Activated CD8-positive, alpha-beta memory T cell treated with anti-CD3 and anti-CD28 coated beads for 48 hours (primary cell): Measurements from ENCODE around the gene DOCK3.
"Not testable (repeated sequence)": the region's sequence is repeated elsewhere in the genome, so short reads cannot be mapped to it uniquely, and the experiment has no call there.

Experiments
- DNase-seq, 3 experiments: peaks; one replicate each; pipeline ENCODE4 v3.0.0-alpha.2; 2020; ENCODE audit warnings: low read depth in 2 of 3, low spot score in 2 of 3

Gene DOCK3

DNA sequence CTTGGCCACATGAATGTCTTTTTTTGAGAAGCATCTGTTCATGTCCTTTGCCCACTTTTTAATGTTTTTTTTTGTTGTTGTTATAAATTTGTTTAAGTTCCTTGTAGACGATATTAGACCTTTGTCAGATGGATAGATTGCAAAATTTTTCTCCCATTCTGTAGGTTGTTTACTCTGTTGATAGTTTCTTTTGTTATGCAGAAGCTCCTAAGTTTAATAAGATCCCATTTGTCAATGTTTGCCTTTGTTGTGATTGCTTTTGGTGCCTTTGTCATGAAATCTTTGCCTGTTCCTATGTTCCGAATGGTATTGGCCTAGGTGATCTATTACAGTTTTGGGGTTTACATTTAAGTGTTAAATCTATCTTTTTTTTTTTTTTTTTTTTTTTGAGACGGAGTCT is 116.2 kb downstream of the DOCK3 start:
- not testable (repeated sequence) for DNase-seq

- no peak for DNase-seq
Observed at GRCh38 chr3:50792568-50792967, 117.8 kb downstream of the DOCK3 start.

GRCh38 chr3:50803805-50804204 is 129.1 kb downstream of the DOCK3 start:
- DNase-seq: not testable (repeated sequence)

GRCh38 chr3:50804376-50804775 is 129.6 kb downstream of the DOCK3 start:
- not testable (repeated sequence) for DNase-seq

DNA sequence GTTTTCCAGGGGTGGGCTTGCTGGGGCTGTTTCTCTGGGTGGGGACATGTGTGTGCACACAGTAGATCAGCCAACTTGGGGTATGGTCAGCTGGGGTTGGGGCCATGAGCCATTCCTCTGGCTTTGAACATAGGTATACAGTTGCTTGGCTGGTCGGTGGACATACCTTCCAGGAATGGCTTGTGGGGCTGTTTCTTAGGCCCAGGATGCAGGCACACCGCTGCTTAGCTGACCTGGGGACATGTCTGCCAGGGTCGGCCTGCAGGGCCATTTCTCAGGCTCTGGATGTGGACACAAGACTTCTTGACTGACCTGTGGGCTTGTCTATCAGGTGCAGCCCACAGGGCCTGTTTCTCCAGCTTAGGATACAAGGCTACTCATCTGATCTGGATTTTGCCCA is 130.6 kb downstream of the DOCK3 start:
- DNase-seq: no peak

DNA sequence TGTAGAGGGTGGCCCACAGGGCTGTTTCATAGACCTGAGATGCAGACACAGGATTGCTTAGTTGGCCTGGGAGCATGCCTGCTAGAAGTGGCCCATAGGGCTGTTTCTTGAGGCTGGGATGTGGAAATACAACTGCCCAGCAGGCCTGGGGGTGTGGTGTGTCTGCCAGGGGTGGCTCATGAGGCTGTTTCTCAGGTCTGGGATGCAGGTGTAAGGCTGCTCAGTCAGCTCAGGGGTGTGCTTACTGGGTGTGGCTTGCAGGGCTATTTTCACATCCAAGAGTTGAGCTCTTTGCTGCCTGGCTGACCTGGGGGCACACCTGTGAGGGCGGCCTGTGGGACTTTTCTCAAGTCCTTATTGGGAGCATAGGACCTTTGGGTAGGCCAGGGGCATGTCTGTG is 131.3 kb downstream of the DOCK3 start:
- no peak for DNase-seq

DNA sequence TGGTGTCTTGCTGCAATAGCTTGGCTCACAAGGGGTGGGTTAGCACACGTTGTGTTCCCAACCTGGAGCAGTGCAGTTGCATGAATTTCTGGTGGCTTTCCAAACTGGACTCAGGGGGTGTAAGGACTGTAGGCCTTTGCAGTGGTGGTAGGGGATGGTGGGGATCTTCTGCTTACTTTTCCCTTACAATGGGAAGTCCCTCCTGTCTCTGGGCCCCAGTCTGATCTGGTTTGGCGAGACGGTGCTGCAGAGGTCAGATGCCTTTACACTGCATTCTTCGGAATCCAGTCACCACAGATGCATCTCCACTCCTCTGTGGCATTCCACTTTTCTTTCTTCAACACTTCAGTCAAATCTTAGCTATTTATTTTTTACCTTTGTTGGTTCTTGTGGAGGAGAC is 132.1 kb downstream of the DOCK3 start:
- no peak for DNase-seq

DNA sequence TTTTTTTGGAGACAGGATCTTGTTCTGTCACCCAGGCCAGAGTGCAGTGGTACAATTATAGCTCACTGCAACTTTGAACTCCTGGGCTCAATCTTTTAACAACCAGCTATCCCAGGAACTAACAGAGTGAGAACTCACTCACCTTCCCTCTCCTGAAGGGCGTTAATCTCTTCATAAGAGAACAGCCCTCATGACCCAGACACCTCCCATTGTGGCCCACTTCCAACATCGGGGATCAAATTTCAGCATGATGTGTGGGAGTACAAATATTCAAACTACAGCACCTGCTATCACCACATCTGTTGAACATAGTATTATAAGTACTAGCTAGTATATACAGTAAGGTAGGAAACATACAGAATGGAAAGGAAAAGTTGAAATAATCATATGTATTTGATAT is 132.5 kb downstream of the DOCK3 start:
- no peak for DNase-seq

DNA sequence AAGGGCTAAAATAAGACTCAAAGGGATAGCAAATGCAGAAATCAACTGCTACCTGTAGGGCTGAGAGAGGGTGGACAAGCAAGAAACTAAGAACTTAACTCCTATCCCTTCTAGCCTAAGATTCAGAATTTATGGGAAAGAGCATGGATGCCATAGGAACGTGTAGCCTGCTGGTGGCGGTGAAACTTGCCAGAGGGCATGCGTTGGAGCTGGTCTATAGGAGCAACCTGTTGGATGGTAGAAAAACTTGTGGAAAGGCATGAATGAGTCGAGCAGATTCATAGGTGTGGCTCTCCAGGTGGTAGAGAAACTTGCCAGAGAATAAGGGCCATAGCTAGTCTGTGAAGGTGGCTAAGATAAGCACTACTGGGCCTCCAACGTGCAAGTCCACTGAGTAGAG is 137.2 kb downstream of the DOCK3 start:
- no peak for DNase-seq

DNA sequence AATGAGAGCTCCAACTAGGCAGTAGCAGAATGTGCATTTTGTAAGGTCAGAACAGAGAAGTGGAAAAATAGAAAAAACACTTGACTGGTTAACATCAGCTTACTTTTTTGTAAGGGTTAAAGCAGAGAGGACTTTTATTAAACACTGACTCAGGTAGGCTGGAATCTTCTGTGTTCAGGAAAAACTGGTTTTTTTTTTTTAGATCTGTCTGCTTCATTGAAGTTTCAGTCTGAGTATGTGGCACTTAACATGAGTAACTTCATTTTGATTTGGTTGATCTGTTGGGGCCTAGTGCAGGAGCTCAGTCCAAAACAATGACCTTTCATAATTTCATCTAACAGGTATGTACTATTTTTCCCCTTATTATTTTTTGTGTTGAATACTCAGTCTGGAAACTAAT is 141.1 kb downstream of the DOCK3 start:
- DNase-seq: no peak

- DNase-seq: no peak
Observed at GRCh38 chr3:50816894-50817293, 142.2 kb downstream of the DOCK3 start.

DNA sequence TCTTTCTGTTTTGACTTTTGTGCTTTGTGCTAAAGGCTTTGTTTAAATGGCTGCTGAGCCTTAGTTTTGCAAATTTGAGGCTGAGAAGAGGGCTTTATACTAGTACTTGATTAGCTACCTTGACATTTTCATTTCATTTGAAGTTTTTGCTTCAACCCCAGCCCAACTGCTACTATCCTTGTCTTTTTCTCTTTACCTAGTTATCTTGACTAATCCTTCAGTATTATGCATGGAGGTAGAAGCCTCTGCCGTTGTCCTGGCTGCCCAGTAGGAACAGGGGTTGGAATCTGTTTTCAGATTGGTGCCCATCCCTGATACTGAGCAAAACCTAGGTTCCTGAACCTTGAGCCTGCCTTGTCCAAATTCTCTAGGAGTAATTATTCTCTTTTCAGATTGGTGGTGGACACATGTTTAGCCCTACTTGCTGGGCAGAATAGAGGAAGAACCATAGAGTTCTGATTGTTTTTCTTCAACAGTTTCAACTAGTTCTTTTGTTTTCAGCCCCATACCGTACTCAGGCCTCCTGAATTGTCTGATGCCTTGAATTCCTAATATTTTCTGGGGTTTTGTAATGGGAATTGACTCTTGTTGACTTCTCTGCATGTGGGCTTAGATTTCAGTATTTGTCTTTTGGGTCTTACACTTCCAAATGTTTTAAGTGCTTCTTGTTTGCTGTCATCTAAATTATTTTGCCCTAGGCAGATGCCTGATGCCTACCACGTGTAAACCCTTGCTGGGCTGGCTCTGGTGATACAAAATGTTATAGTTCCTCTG is 143.2 kb downstream of the DOCK3 start:
- DNase-seq: no peak

DNA sequence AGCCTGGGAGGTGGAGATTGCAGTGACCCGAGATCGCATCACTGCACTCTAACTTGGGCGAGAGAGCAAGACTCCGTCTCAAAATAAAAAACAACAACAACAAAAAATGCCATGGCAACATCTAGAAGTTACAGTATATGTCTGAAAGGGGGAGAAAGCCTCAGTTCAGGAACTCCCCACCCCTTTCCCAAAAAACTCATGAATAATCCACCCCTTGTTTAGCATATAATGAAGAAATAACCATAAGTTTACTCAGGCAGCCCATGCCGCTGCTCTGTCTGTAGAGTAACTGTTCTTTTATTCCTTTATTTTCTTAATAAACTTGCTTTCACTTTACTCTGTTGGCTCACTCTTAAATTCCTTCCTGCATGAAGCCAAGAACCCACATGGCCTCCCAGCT is 145.2 kb downstream of the DOCK3 start:
- no peak for DNase-seq

DNA sequence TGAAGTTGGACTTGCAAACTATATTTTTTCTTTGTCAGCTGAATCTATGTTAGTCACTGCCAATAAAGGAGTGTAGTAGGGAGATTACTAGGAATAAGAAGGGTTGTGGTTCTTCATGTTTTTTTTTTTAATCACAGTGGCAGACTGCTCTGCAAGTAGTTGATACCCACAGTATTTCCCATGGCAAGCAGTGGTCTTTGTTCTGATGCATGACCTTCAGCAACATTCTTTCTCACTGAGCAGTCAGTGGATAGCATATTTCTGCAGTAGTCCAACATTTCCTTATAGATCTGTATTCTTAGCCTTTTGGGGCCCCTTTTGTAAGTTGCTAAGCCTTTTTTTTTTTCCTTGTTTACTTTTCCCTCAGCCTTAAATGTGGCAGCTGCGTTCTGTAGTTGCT is 151.1 kb downstream of the DOCK3 start:
- no peak for DNase-seq

GRCh38 chr3:50830451-50830850 is 155.7 kb downstream of the DOCK3 start:
- no peak for DNase-seq

DNA sequence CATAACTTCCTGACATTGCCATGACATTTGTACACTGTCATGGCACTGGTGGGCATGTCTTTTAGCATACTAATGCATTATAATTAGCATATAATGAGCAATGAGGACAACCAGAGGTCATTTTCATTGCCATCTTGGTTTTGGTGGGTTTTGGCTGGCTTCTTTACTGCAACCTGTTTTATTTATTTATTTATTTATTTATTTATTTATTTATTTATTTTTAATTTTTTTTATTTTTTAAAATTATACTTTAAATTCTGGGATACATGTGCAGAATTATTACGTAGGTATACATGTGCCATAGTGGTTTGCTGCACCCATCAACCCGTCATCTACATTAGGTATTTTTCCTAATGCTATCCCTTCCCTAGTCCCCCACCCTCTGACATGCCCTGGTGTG is 156.3 kb downstream of the DOCK3 start:
- DNase-seq: not testable (repeated sequence)

GRCh38 chr3:50840983-50841489 is 166.3 kb downstream of the DOCK3 start:
- no peak for DNase-seq

DNA sequence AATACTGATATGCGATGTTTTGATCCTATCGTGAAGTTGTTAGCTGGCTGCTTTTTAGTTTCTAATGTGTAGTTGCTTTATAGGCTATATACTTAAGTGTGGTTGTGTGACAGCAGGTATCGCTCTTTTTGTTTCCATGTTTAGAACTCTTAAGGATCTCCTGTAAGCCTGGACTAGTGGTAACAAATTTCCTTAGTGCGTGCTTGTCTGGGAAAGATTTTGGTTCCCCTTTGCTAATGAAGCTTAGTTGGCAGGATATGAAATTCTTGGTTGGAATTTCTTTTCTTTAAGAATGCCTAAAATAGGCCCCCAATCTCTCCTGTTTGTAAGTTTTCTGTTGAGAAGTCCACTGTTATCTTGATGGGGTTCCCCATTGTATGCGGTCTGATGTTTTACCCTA is 173.6 kb downstream of the DOCK3 start:
- no peak for DNase-seq

- DNase-seq: no peak
Observed at GRCh38 chr3:50850639-50851511, 176.1 kb downstream of the DOCK3 start.

- no peak for DNase-seq
Observed at GRCh38 chr3:50853936-50854335, 179.2 kb downstream of the DOCK3 start.

DNA sequence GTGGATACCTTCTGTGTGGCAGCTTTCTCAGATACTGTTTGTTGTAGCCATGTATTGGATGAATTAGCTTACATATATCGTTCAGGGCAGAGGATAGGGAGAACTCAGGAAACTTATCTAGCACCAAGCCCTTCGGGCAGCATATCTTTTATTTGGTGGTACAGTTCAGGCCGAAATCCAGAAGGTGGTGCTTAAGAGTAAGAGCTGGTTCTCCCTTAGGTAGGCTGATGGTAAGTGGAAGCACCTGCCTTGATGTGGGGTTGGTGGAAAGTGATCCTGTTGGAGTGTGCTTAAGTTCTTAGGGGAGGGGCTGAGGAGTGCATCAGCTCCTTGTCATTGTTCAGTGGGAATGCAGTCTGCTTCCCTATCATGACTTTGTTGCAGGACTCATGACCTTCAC is 187.5 kb downstream of the DOCK3 start:
- DNase-seq: no peak
